HCT116 (cell line): ENCODE measurements around the gene SNX20. TPM values are rescaled to one million over a fixed set of nuclear protein-coding genes. Genes with fewer than 3 reads are reported as not detected.

Experiments used
- ATAC-seq: fragments of 200-7000 bp; cut with Tn5 transposase; 2 replicates; pipeline ENCODE4 v1.9.1; 2020; ENCODE audit warnings: mild to moderate bottlenecking, moderate library complexity
- BruUV-seq: library from RNA; stranded (reverse); fragments of 400-500 nt; replicated peaks from 2 replicates; lab custom pipeline; 2021; lab: Mats Ljungman, UMichigan
- CTCF ChIA-PET: fragments of 300-600 bp; sonication (Branson Sonifier 250); formaldehyde crosslinking; loops from one replicate; lab custom pipeline; 2021; ENCODE audit warnings: antibody characterized with exemption; lab: Charles Lee
- POLR2A ChIA-PET: fragments of 300-600, 350-600 bp; sonication (Branson Sonifier 250); formaldehyde crosslinking; loops from one replicate; lab custom pipeline; 2021; ENCODE audit warnings: antibody characterized with exemption; lab: Charles Lee
- RAD21 ChIA-PET, 2 experiments: fragments of 300-600 bp; sonication (Branson Sonifier 250); formaldehyde crosslinking; loops; one replicate each; lab custom pipeline; 2023; ENCODE audit warnings: low total read pairs in 2 of 2; ENCODE audit not compliant: uncharacterized antibody in 2 of 2, unreplicated experiment in 2 of 2, low non-redundant PET in 1 of 2; lab: Charles Lee
- DNase-seq: peaks from one replicate; pipeline ENCODE4 v3.0.0-alpha.2; 2010; ENCODE audit warnings: low read depth, low spot score
- H2AFZ ChIP-seq: fragments of 200-600 bp; shearing (Covaris generic), sonication (generic); 2 replicates; pipeline ENCODE4 v1.6.1; 2017; ENCODE audit warnings: low read depth, mixed run types, mixed read lengths, antibody characterized with exemption, low read length; ENCODE audit not compliant: poor library complexity, severe bottlenecking
- H3K27ac ChIP-seq: 2 replicates; pipeline ENCODE4 v1.5.1; 2012; ENCODE audit warnings: low read depth, low read length
- H3K27me3 ChIP-seq: fragments of 200-600 bp; sonication (generic); 2 replicates; pipeline ENCODE4 v1.6.1; 2016; ENCODE audit warnings: mixed run types, low read length, mixed read lengths; ENCODE audit not compliant: insufficient read depth
- H3K36me3 ChIP-seq, 2 experiments: fragments of 200-500 bp in 1 of 2; fragments of 200-600 bp in 1 of 2; sonication (Bioruptor generic) in 1 of 2; sonication (generic) in 1 of 2; 2 replicates each; pipeline versions ENCODE4 v1.5.1 to v1.6.1; 2014 to 2016; ENCODE audit warnings: low read length in 2 of 2, inconsistent platforms in 1 of 2, mixed read lengths in 1 of 2, mixed run types in 1 of 2; ENCODE audit not compliant: insufficient read depth in 2 of 2, control insufficient read depth in 1 of 2
- H3K4me1 ChIP-seq, 2 experiments: fragments of 200-600 bp in 1 of 2; sonication (generic) in 1 of 2; 2 replicates each; pipeline versions ENCODE4 v1.5.1 to v1.6.1; 2012 to 2017; ENCODE audit warnings: low read length in 2 of 2, inconsistent platforms in 1 of 2, mild to moderate bottlenecking in 1 of 2, mixed read lengths in 1 of 2, mixed run types in 1 of 2, moderate library complexity in 1 of 2; ENCODE audit not compliant: insufficient read depth in 2 of 2, control insufficient read depth in 1 of 2
- H3K4me2 ChIP-seq: fragments of 200-600 bp; sonication (generic); 2 replicates; pipeline ENCODE4 v1.6.1; 2017; ENCODE audit warnings: mixed run types, low read length, mixed read lengths
- H3K4me3 ChIP-seq, 2 experiments: fragments of 200-600 bp in 1 of 2; sonication (generic) in 1 of 2; replicated peaks in 1 of 2; 2 replicates each; pipeline ENCODE4 v1.5.1; 2011 to 2016; ENCODE audit warnings: low read length in 2 of 2, control low read depth in 1 of 2, low read depth in 1 of 2, mild to moderate bottlenecking in 1 of 2, mixed read lengths in 1 of 2, mixed run types in 1 of 2
- H3K79me2 ChIP-seq: fragments of 200-600 bp; sonication (generic); 2 replicates; pipeline ENCODE4 v1.6.1; 2017; ENCODE audit warnings: mild to moderate bottlenecking, mixed run types, low read length, moderate library complexity, mixed read lengths; ENCODE audit not compliant: insufficient read depth
- H3K9ac ChIP-seq: fragments of 200-600 bp; sonication (generic); 2 replicates; pipeline ENCODE4 v1.6.1; 2016; ENCODE audit warnings: low read length, mixed read lengths
- H3K9me2 ChIP-seq: fragments of 200-600 bp; sonication (generic), shearing (Covaris generic); 2 replicates; pipeline ENCODE4 v1.6.1; 2017; ENCODE audit warnings: mixed run types, mild to moderate bottlenecking, moderate library complexity; ENCODE audit not compliant: insufficient read depth
- H3K9me3 ChIP-seq, 2 experiments: fragments of 200-500 bp in 1 of 2; fragments of 200-600 bp in 1 of 2; sonication (Bioruptor generic) in 1 of 2; sonication (generic) in 1 of 2; 2 replicates each; pipeline ENCODE4 v1.6.1; 2014 to 2017; ENCODE audit warnings: low read length in 2 of 2, mixed read lengths in 2 of 2, inconsistent platforms in 1 of 2, low read depth in 1 of 2, mild to moderate bottlenecking in 1 of 2, mixed run types in 1 of 2, moderate library complexity in 1 of 2; ENCODE audit not compliant: control insufficient read depth in 1 of 2, insufficient read depth in 1 of 2
- H4K20me1 ChIP-seq: fragments of 200-600 bp; sonication (generic), shearing (Covaris generic); 2 replicates; pipeline ENCODE4 v1.6.1; 2017; ENCODE audit warnings: mixed run types, mild to moderate bottlenecking, moderate library complexity; ENCODE audit not compliant: insufficient read depth
- CBX3 ChIP-seq: IDR thresholded peaks from 2 replicates; pipeline ENCODE4 v1.6.1; 2012; ENCODE audit warnings: low read depth
- CEBPB ChIP-seq: IDR thresholded peaks from 2 replicates; pipeline ENCODE4 v1.6.1; 2012; ENCODE audit warnings: low read depth
- EGR1 ChIP-seq: IDR thresholded peaks from 2 replicates; pipeline ENCODE4 v1.6.1; 2012; ENCODE audit warnings: low read depth
- ELF1 ChIP-seq: IDR thresholded peaks from 2 replicates; pipeline ENCODE4 v1.6.1; 2012; ENCODE audit warnings: low read depth, borderline replicate concordance
- EZH2 ChIP-seq: fragments of 200-600 bp; sonication (generic); IDR thresholded peaks from 2 replicates; pipeline ENCODE4 v1.6.1; 2017; ENCODE audit warnings: antibody characterized with exemption, mixed run types
- EZH2phosphoT487 ChIP-seq: fragments of 200-600 bp; IDR thresholded peaks from 2 replicates; pipeline ENCODE4 v1.6.1; 2018; ENCODE audit warnings: antibody characterized with exemption, borderline replicate concordance
- FOSL1 ChIP-seq: IDR thresholded peaks from 2 replicates; pipeline ENCODE4 v1.6.1; 2012; ENCODE audit warnings: low read depth
- JUND ChIP-seq: IDR thresholded peaks from 2 replicates; pipeline ENCODE4 v1.6.1; 2012
- POLR2AphosphoS5 ChIP-seq: IDR thresholded peaks from 2 replicates; pipeline ENCODE4 v1.6.1; 2011; ENCODE audit warnings: mild to moderate bottlenecking, low read depth, low read length, moderate library complexity
- RAD21 ChIP-seq: IDR thresholded peaks from 2 replicates; pipeline ENCODE4 v1.6.1; 2012; ENCODE audit warnings: low read depth, mild to moderate bottlenecking
- SIN3A ChIP-seq: IDR thresholded peaks from 2 replicates; pipeline ENCODE4 v1.6.1; 2012; ENCODE audit warnings: low read depth
- SRF ChIP-seq: IDR thresholded peaks from 2 replicates; pipeline ENCODE4 v1.6.1; 2012; ENCODE audit warnings: low read depth
- TCF7L2 ChIP-seq: IDR thresholded peaks from 2 replicates; pipeline ENCODE4 v1.7.0; 2011; ENCODE audit warnings: borderline replicate concordance, inconsistent platforms; ENCODE audit not compliant: insufficient read depth, insufficient read length; ENCODE audit errors: extremely low read depth
- YY1 ChIP-seq: IDR thresholded peaks from 2 replicates; pipeline ENCODE4 v1.6.1; 2011; ENCODE audit warnings: low read length, low read depth, moderate library complexity, mild to moderate bottlenecking; ENCODE audit not compliant: insufficient replicate concordance; ENCODE audit errors: extremely low read depth
- ZFX ChIP-seq: fragments of 450-650 bp; IDR thresholded peaks from 2 replicates; pipeline ENCODE4 v1.6.1; 2017
- ZNF274 ChIP-seq: fragments of 200-500 bp; sonication (Bioruptor generic); IDR thresholded peaks from 2 replicates; pipeline ENCODE4 v1.6.1; 2014; ENCODE audit warnings: mild to moderate bottlenecking, low read depth, low read length, inconsistent platforms
- intact Hi-C: fragments of 100-400 bp; cut with micrococcal nuclease; formaldehyde crosslinking; loops from 2 replicates; pipeline ENCODE4 v1.10.0; 2022
- total RNA-seq: library from RNA; stranded (reverse); gene quantifications from one replicate; pipeline ENCODE4 v1.2.1, GENCODE V29; 2021; ENCODE audit not compliant: unreplicated experiment
- TF ChIP-seq, protein P1 (sequence below), 3 experiments: fragments of 200-600 bp in 1 of 3; sonication (generic) in 1 of 3; IDR thresholded peaks in 2 of 3; conservative IDR thresholded peaks in 1 of 3; 2 replicates each; pipeline ENCODE4 v1.5.1; 2012 to 2017; ENCODE audit warnings: low read depth in 2 of 3, low read length in 2 of 3, antibody characterized with exemption in 1 of 3, borderline replicate concordance in 1 of 3, control low read depth in 1 of 3, mild to moderate bottlenecking in 1 of 3, mixed read lengths in 1 of 3, mixed run types in 1 of 3, moderate library complexity in 1 of 3; ENCODE audit not compliant: insufficient read depth in 1 of 3
- TF ChIP-seq, protein P2 (sequence below): IDR thresholded peaks from 2 replicates; pipeline ENCODE4 v1.6.1; 2012
- TF ChIP-seq, protein P3 (sequence below): IDR thresholded peaks from 2 replicates; pipeline ENCODE4 v1.6.1; 2012

The SNX20 gene
- total RNA-seq, 1 experiment from 2014 or later: 0.07 TPM

DNA sequence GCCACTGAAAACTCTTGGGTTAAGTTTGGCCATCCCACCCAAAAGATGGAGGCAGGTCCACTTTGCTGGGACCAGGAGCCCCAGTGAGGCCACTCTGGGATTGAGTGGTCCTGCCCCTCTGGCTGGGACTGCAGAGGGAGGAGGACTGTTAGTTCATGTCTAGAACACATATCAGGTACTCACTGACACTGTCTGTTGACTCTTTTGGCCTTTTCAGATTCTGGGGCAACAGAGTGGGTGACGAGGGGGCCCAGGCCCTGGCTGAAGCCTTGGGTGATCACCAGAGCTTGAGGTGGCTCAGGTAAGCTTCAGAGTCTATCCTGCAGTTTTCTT, 41.3 kb upstream of the SNX20 start:
- Histone ChIP-seq H2AFZ (no peak overlapping the region), H3K9me3 (no peaks in the 10 kb centered on the region), H3K4me3 (no peak overlapping the region), H3K36me3 (0 out of 4 replicates have a peak, but pooled peaks cover 0 to 2% of the 10 kb centered on the region in 2 experiments), H4K20me1 (no peaks in the 10 kb centered on the region), H3K79me2 (no peaks in the 10 kb centered on the region), H3K27ac (no peak overlapping the region), H3K27me3 (no peaks in the 10 kb centered on the region), H3K4me1 (peaks cover 2 to 13% of the 10 kb centered on the region in 2 experiments; a peak in 3 of 4 replicates), H3K9me2 (no peaks in the 10 kb centered on the region), H3K4me2 (no peak overlapping the region), H3K9ac (no peak overlapping the region)
- RAD21 ChIA-PET: no interaction called here
- intact Hi-C loops: no loop called here
- POLR2A ChIA-PET: no interaction called here
- ATAC-seq (no peak), DNase-seq (no peak)
- CTCF ChIA-PET: no interaction called here
- TF ChIP-seq SRF (no peak), CBX3 (no peak), JUND (no peak), CEBPB (no peak), ELF1 (no peak), EGR1 (no peak), YY1 (no peak), SIN3A (no peak), ZFX (no peak), POLR2AphosphoS5 (no peak), EZH2phosphoT487 (no peak), FOSL1 (no peak), TCF7L2 (no peak), ZNF274 (no peak), RAD21 (no peak), EZH2 (no peak)
- TF ChIP-seq, protein P1, sequence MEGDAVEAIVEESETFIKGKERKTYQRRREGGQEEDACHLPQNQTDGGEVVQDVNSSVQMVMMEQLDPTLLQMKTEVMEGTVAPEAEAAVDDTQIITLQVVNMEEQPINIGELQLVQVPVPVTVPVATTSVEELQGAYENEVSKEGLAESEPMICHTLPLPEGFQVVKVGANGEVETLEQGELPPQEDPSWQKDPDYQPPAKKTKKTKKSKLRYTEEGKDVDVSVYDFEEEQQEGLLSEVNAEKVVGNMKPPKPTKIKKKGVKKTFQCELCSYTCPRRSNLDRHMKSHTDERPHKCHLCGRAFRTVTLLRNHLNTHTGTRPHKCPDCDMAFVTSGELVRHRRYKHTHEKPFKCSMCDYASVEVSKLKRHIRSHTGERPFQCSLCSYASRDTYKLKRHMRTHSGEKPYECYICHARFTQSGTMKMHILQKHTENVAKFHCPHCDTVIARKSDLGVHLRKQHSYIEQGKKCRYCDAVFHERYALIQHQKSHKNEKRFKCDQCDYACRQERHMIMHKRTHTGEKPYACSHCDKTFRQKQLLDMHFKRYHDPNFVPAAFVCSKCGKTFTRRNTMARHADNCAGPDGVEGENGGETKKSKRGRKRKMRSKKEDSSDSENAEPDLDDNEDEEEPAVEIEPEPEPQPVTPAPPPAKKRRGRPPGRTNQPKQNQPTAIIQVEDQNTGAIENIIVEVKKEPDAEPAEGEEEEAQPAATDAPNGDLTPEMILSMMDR (IDR thresholded peaks at IDR 0.05 in 2 of 3, conservative IDR thresholded peaks at IDR 0.05 in 1 of 3; ENCODE audit: borderline replicate concordance in 1 of 3, insufficient read depth in 1 of 3, low read depth in 2 of 3, low read length in 2 of 3): no peak
- TF ChIP-seq, protein P2, sequence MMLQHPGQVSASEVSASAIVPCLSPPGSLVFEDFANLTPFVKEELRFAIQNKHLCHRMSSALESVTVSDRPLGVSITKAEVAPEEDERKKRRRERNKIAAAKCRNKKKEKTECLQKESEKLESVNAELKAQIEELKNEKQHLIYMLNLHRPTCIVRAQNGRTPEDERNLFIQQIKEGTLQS: no peak
- TF ChIP-seq, protein P3, sequence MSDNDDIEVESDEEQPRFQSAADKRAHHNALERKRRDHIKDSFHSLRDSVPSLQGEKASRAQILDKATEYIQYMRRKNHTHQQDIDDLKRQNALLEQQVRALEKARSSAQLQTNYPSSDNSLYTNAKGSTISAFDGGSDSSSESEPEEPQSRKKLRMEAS: no peak
- no TSS peak for BruUV-seq
